Skeletal muscle satellite cell (primary cell): ENCODE data around the gene CNOT10.

Experiments used
- H3K27me3 ChIP-seq: 2 replicates; pipeline ENCODE4 v1.7.0; 2013; ENCODE audit warnings: low read length; ENCODE audit not compliant: control insufficient read depth, insufficient read depth
- H3K36me3 ChIP-seq: 2 replicates; pipeline ENCODE4 v1.7.0; 2013; ENCODE audit warnings: mild to moderate bottlenecking, control low read depth, low read length; ENCODE audit not compliant: insufficient read depth
- H3K4me1 ChIP-seq: 2 replicates; pipeline ENCODE4 v1.7.0; 2013; ENCODE audit warnings: low read length; ENCODE audit not compliant: control insufficient read depth, insufficient read depth
- H3K4me2 ChIP-seq: 2 replicates; pipeline ENCODE4 v1.7.0; 2013; ENCODE audit warnings: mild to moderate bottlenecking, low read length
- H3K4me3 ChIP-seq: 2 replicates; pipeline ENCODE4 v1.7.0; 2013; ENCODE audit warnings: low read length
- H3K9ac ChIP-seq: 2 replicates; pipeline ENCODE4 v1.7.0; 2013; ENCODE audit warnings: mild to moderate bottlenecking, low read depth, low read length, moderate library complexity
- H3K9me3 ChIP-seq: replicated peaks from 2 replicates; pipeline ENCODE4 v1.7.0; 2013; ENCODE audit warnings: mild to moderate bottlenecking, control low read depth, low read length

Gene CNOT10

DNA sequence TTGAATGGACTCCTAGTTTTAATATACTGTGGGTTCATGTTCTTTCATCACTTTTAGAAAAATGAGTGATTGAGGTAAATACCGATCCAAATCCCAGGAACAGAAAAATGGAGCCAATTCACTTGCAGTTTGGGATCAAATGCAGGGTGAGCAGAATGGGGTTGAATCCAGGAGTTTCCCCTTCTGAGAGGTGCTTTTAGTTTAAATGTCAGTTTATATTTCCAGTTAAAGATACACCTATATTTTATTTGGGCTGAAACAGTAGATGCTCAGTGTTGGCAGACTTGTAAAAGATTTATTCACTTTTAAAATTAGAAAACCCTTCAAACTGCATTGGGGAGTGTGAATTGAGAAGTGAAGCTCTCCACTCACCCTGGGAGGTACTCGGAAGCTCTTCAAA is 135.4 kb downstream of the CNOT10 start:
- Histone ChIP-seq H3K4me1 (peaks cover 17% of the 10 kb centered on the region), H3K9me3 (peaks cover 16% of the 10 kb centered on the region), H3K27me3 (peaks cover 93% of the 10 kb centered on the region), H3K4me3 (no peak overlapping the region), H3K9ac (no peak overlapping the region), H3K36me3 (no peaks in the 10 kb centered on the region), H3K4me2 (no peak overlapping the region)

DNA sequence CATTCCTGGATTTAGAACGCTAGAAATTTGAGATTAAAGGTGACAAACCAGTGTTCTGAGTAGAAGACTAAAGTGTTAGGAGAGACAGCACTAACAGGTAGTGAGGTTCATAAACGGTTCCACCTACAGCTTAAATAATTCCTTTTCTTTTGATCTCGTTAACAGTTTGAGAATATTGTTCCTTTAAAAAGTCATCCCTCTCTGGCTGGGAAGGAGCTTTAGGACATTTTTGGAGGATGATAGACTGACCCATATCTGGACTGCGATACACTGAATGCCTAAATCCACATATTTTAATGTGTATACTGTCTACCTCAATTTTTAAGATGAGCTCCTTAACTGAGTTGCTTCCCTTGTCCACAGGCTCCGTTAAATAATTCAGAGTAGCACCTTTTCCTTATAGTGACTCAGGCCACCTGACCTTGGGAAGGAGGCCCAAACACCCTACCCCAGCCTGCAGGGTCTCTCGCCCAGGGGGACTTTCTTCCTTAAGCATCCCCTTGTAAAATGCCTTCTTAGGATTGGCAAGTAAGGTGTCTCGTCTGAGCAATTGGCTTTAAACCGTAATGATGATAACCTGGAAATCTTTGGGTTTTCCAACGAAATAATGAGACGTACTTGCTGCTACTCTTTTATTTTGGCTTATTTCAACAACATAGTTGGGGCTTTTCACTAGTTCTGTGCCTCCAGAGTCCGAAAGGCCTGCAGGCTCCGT is 136.1 kb downstream of the CNOT10 start:
- peaks cover 16% of the 10 kb centered on the region for H3K9me3 ChIP-seq
- no peak overlapping the region for H3K4me3 ChIP-seq
- H3K4me2 ChIP-seq, result peak overlapping the region; percentile 9
- H3K9ac ChIP-seq, result no peak overlapping the region
- no peaks in the 10 kb centered on the region for H3K36me3 ChIP-seq
- peaks cover 17% of the 10 kb centered on the region for H3K4me1 ChIP-seq
- H3K27me3 ChIP-seq, result peaks cover 93% of the 10 kb centered on the region

GRCh38 chr3:32821686-32822296 is 136.8 kb downstream of the CNOT10 start:
- H3K36me3 ChIP-seq, result no peaks in the 10 kb centered on the region
- peaks cover 16% of the 10 kb centered on the region for H3K9me3 ChIP-seq
- peaks cover 13% of the 10 kb centered on the region for H3K4me1 ChIP-seq
- no peak overlapping the region for H3K4me3 ChIP-seq
- no peak overlapping the region for H3K9ac ChIP-seq
- H3K4me2 ChIP-seq, result peak overlapping the region; percentile 9
- peaks cover 91% of the 10 kb centered on the region for H3K27me3 ChIP-seq

DNA sequence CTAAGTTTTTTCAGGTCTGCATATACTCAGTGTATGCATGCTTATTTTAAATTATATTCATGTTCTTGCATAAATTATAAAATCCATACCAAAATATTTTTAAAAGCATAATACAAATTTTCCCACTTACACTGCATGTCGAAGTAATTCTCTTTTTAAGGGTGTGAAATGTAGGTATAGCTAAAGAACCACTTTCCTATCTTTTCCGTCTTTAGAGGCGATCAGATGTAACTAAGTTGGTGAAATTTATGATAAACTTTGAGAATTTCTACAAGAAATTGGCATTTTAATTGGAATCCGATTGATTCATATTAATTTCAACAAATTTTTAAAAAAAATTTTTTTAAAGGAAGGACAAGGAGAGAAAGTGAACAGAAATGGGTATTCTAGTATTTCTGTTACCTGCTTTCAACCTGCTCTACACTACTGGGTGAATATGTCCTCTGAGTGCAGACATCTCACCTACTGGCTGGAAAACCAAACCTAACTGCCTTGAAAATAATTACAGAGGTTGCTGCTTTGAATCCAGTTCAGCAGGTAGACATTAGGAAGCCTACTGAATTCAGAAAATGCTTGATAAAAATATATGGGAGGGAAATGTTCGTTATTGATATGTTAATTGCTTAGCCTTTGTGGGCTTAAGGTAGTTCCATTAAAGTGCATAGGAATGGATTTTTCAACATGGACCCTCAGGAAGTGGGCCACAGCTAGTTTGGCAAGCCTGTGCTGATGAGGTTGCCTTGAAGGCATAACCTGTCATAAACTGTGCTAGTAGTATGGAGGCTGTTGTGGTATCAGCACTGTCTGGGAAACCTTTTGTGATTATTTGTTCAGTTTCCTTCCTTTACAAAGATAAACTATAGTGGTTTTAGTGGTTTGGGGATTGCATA is 137.9 kb downstream of the CNOT10 start:
- Histone ChIP-seq H3K4me1 (peaks cover 2% of the 10 kb centered on the region), H3K9me3 (peaks cover 16% of the 10 kb centered on the region), H3K4me2 (no peak overlapping the region), H3K9ac (no peak overlapping the region), H3K36me3 (no peaks in the 10 kb centered on the region), H3K27me3 (peaks cover 88% of the 10 kb centered on the region), H3K4me3 (no peak overlapping the region)
